Measurements from ENCODE around the gene SF3A2.
A peak's percentile ranks its signal among the peaks of the same experiment; 100 is the strongest.

The SF3A2 gene

DNA sequence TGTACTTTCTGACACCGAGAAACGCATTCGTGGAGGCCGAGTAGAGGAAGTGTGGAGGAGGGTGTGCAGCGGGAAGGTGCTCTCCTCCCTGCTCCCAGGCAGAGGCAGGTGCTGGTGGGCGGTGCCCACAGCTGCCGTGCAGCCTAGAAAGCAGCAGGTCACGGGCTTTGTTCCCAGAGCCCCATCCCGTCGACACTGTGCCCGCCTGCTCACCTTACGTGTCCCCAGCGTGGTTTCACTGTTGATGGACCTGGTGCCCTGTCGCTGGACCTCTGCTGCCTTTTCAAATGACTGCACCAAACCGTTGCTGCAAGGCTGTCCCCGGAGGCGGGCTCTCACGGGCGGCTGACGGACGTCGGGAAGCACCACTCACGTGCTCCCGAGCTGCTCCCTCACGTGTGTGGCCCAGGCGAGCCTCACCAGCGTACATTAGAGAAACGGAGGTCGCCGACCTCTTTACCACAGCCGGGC is 21.3 kb upstream of the SF3A2 start:
- peak overlapping the region; percentile 8 for H3K27ac Mint-ChIP-seq
- H3K9me3 Mint-ChIP-seq: no peaks in the 10 kb centered on the region
- H3K36me3 Mint-ChIP-seq (ENCODE audit: low read depth): peaks cover 39% of the 10 kb centered on the region
- no peaks in the 10 kb centered on the region for H3K27me3 Mint-ChIP-seq
- ATAC-seq (no peak), DNase-seq (no peak)
- H3K4me3 Mint-ChIP-seq: no peak overlapping the region
- peaks cover 3% of the 10 kb centered on the region for H3K4me1 Mint-ChIP-seq

DNA sequence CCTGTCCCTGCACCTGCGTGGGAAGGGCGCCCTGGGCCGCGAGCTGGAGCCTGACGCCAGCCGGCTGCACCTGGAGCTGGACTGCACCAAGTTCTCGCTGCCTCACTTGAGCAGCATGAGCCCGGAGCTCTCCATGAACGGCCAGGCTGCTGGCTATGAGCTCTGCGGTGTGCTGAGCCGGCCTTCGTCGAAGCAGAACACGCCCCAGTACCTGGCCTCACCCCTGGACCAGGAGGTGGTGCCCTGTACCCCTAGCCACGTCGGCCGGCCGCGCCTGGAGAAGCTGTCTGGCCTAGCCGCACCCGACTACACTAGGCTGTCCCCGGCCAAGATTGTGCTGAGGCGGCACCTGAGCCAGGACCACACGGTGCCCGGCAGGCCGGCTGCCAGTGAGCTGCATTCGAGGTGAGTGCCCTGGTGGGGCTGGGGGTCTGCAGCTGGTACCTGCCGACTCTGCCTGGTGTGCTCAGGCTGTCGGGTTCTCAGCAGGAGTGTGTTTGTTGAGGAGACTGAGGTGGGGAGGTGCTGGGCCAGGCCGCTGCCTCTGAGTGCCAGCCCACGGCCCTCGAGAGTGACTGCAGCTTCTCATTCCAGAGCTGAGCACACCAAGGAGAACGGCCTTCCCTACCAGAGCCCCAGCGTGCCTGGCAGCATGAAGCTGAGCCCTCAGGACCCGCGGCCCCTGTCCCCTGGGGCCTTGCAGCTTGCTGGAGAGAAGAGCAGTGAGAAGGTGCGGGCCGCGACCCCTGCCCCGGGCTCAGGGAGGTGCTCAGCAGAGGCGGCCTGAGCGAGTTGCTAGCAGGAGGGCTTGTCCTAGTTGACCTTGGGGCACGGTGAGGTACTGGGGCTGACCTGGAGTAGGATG is 20.0 kb upstream of the SF3A2 start:
- ATAC-seq: no peak
- DNase-seq: no peak
- Mint-ChIP-seq H3K4me1 (peaks cover 3% of the 10 kb centered on the region), H3K27me3 (no peaks in the 10 kb centered on the region), H3K36me3 (ENCODE audit: low read depth) (peaks cover 40% of the 10 kb centered on the region), H3K27ac (peak overlapping the region; percentile 73), H3K4me3 (no peak overlapping the region), H3K9me3 (no peaks in the 10 kb centered on the region)

DNA sequence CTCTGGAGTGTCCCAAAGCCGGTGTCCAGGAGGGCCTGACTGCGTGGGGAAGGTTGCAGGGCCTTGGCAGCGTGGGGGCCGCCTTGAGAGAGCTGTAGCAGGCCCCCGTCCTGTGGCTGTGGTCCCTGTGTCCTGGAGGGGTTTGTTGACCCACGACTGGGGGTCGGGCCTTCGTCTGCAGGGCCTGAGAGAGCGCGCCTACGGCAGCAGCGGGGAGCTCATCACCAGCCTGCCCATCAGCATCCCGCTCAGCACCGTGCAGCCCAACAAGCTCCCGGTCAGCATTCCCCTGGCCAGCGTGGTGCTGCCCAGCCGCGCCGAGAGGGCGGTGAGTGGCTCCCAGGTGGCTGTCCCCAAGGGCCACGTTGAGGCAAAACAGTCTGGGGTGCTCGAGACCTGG is 19.0 kb upstream of the SF3A2 start:
- H3K36me3 Mint-ChIP-seq (ENCODE audit: low read depth): peaks cover 33% of the 10 kb centered on the region
- H3K27me3 Mint-ChIP-seq: no peaks in the 10 kb centered on the region
- no peak for ATAC-seq
- H3K4me1 Mint-ChIP-seq: peaks cover 3% of the 10 kb centered on the region
- no peak overlapping the region for H3K4me3 Mint-ChIP-seq
- H3K9me3 Mint-ChIP-seq: no peaks in the 10 kb centered on the region
- no peak overlapping the region for H3K27ac Mint-ChIP-seq
- DNase-seq: no peak

DNA sequence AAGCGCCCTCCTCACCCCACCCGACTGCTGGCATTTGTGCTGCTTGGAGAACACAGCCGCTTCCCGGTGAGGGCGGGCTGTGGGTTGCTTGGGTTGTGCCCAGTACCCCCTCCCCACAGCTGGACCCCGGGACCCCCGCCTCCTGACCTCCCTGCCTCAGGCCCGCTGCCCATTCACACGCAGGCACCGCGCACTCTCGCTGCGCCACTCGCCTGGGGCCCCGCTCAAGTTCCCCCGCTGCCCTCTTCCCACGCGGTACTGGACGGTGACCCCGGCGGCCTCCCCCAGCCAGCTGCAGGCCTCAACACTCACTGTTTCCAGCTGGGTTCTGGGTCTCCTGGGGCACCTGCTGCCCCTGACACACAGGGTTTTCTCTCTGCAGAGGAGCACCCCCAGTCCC is 16.9 kb upstream of the SF3A2 start:
- H3K36me3 Mint-ChIP-seq (ENCODE audit: low read depth): peaks cover 38% of the 10 kb centered on the region

DNA sequence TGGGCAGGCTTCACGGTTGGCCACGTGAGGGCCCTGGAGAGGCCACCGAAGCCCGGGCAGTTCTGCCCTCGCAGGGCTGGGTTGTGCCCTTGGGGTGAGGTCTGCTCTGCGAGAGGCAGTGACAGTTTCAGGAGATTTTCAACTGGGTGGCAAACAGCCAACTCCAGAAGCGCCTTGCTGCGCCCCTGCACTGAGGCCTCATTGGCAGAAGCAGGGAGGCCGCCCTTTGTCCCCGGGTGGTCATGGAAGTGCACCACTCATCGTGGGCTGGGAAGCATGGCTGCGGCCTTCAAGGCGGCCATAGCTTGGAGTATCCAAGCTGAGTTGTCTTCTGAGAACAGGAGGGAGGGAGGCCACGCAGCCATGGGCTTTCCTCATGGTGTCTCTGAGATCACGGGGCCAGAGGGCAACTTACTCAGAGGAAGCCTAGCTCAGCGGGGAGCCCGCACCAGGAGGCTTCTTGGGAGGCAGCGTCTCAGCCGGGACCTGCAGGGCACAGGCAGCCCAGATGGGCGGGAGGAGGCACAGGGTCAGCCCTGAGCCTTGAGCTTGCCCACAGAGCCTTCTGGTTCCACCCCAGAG is 15.3 kb upstream of the SF3A2 start:
- ATAC-seq: no peak
- Mint-ChIP-seq H3K27ac (peak overlapping the region; percentile 54), H3K4me3 (no peak overlapping the region)

More for the DNA sequence above, 16.9 kb upstream of the SF3A2 start:
- Mint-ChIP-seq H3K9me3 (no peaks in the 10 kb centered on the region), H3K27ac (no peak overlapping the region), H3K27me3 (no peaks in the 10 kb centered on the region), H3K4me1 (peaks cover 8% of the 10 kb centered on the region), H3K4me3 (no peak overlapping the region)
- DNase-seq: no peak
- ATAC-seq: no peak

DNA sequence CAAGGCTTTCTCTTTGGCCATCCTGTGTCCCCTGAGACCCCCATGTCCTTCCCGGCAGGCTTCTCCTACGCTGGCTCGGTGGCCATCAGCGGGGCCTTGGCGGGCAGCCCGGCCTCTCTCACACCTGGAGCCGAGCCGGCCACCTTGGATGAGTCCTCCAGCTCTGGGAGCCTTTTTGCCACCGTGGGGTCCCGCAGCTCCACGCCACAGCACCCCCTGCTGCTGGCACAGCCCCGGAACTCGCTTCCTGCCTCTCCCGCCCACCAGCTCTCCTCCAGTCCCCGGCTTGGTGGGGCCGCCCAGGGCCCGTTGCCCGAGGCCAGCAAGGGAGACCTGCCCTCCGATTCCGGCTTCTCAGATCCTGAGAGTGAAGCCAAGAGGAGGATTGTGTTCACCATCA is 14.7 kb upstream of the SF3A2 start:
- Mint-ChIP-seq H3K27me3 (no peaks in the 10 kb centered on the region), H3K4me1 (peaks cover 9% of the 10 kb centered on the region), H3K9me3 (no peaks in the 10 kb centered on the region), H3K4me3 (no peak overlapping the region), H3K36me3 (ENCODE audit: low read depth) (peaks cover 34% of the 10 kb centered on the region), H3K27ac (no peak overlapping the region)
- ATAC-seq (no peak), DNase-seq (no peak)

More for the DNA sequence above, 15.3 kb upstream of the SF3A2 start:
- no peaks in the 10 kb centered on the region for H3K27me3 Mint-ChIP-seq
- peaks cover 9% of the 10 kb centered on the region for H3K4me1 Mint-ChIP-seq
- no peak for DNase-seq
- no peaks in the 10 kb centered on the region for H3K9me3 Mint-ChIP-seq
- H3K36me3 Mint-ChIP-seq (ENCODE audit: low read depth): peaks cover 35% of the 10 kb centered on the region

DNA sequence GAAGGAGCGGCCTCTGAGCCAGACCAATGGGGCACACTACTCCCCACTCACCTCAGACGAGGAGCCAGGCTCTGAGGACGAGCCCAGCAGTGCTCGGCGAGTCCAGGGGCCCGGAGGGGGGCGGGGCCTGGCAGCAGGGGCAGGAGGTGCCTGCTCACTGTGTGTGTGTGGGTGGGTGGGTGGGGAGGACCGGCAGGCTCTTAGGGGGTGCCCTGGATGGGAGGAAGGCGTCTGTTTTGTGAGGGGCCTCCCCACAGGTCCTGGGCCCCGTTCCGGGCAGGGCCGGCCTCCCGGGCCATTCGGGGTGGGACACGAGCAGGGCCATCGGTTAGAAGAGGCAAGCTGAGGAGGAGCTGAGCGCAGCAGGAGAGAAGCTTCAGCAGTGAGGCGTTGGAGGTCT is 13.2 kb upstream of the SF3A2 start:
- no peak overlapping the region for H3K4me3 Mint-ChIP-seq
- no peaks in the 10 kb centered on the region for H3K9me3 Mint-ChIP-seq
- H3K27me3 Mint-ChIP-seq: no peaks in the 10 kb centered on the region
- peaks cover 32% of the 10 kb centered on the region for H3K36me3 Mint-ChIP-seq (ENCODE audit: low read depth)
- ATAC-seq (no peak), DNase-seq (no peak)
- peak overlapping the region; percentile 42 for H3K27ac Mint-ChIP-seq
- H3K4me1 Mint-ChIP-seq: peaks cover 9% of the 10 kb centered on the region

DNA sequence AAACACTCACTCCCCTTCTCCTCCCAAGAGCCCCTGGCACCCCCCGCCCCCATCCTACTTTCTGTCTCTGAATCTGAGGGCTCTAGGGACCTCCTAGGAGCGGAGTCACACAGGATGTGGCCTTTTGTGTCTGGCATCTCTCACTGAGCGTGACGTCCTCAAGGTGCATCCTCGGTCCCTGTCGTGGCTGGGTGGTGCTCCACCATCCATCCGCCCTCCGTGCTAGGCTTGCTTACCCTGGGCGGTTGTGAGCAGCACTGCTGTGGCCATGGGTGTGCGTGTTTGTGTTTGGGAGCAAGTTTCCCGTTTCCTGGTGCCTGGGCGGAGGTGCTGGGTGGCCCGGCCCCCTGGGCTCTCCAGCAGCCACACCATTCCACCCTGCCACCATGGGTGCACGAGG is 12.7 kb upstream of the SF3A2 start:
- Mint-ChIP-seq H3K4me3 (no peak overlapping the region), H3K36me3 (ENCODE audit: low read depth) (peaks cover 34% of the 10 kb centered on the region), H3K4me1 (peaks cover 9% of the 10 kb centered on the region)

DNA sequence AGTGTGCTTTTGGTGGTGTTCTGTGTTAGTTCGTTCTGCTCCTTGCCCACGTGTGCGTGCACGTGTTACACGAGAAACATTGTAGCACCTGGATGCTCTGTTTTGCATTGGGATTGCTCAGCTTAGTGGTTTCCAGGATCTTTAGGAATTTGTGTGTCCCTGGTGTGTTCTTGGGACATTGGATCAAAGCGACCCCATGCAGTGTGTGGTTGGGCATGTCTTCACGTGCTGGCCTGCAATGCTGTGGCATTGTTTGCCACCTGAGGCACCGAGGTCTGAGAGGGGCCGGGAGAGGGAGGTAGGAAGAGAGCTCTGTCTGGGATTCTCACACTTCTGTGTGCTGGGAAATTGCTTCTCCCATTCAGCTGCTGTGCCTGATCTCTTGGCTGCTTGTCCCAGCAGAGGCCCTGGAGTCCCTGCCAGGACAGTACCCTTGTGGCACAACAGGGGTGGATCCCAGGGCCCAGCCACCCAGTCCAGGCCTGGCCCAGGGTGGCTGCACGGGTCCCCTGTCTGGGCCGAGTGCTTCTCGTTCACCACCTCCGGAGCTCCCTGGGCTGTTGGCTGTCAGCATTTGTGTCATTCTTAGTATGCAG is 11.8 kb upstream of the SF3A2 start:
- no peak overlapping the region for H3K4me3 Mint-ChIP-seq
- H3K36me3 Mint-ChIP-seq (ENCODE audit: low read depth): peaks cover 33% of the 10 kb centered on the region
- H3K27ac Mint-ChIP-seq: peak overlapping the region; percentile 16
- ATAC-seq (no peak), DNase-seq (no peak)
- no peaks in the 10 kb centered on the region for H3K9me3 Mint-ChIP-seq
- H3K27me3 Mint-ChIP-seq: no peaks in the 10 kb centered on the region
- peaks cover 9% of the 10 kb centered on the region for H3K4me1 Mint-ChIP-seq

More for the DNA sequence above, 12.7 kb upstream of the SF3A2 start:
- Mint-ChIP-seq H3K9me3 (no peaks in the 10 kb centered on the region), H3K27me3 (no peaks in the 10 kb centered on the region), H3K27ac (peak overlapping the region; percentile 42)
- ATAC-seq (peak; percentile 41), DNase-seq (no peak)

DNA sequence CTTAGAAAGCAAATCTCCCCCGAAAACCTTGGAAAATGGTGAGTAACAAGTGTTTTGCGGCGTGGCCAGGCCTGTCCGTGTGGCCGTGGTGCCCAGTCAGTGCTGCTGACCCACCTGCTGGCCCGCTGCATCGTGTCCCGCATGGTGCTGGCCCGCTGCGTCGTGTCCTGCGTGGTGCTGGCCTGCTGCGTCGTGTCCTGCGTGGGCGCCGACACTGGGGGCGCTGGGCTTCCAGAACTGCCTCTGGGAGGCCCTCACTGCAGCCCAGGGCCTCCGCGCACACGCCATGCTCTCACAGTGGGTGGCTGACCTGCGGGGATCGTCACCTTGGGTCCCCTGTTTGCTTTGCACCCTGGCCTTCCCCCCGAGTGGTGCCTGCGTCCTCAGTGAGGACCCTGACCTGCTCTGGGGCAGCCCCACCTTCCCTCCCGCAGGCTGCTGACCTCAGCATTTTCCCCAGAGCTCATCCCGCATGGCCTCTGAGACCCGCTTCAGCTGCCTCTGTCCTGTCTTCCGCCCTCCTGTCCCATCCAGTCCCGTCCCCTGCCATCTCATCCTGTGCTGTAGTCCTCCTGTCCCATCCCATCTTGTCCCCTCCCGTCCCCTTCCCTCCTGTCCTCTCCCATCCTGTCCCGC is 11.1 kb upstream of the SF3A2 start:
- DNase-seq (no peak), ATAC-seq (no peak)
- Mint-ChIP-seq H3K4me1 (peaks cover 9% of the 10 kb centered on the region), H3K36me3 (ENCODE audit: low read depth) (peaks cover 28% of the 10 kb centered on the region), H3K27ac (no peak overlapping the region), H3K4me3 (no peak overlapping the region), H3K9me3 (no peaks in the 10 kb centered on the region), H3K27me3 (no peaks in the 10 kb centered on the region)

DNA sequence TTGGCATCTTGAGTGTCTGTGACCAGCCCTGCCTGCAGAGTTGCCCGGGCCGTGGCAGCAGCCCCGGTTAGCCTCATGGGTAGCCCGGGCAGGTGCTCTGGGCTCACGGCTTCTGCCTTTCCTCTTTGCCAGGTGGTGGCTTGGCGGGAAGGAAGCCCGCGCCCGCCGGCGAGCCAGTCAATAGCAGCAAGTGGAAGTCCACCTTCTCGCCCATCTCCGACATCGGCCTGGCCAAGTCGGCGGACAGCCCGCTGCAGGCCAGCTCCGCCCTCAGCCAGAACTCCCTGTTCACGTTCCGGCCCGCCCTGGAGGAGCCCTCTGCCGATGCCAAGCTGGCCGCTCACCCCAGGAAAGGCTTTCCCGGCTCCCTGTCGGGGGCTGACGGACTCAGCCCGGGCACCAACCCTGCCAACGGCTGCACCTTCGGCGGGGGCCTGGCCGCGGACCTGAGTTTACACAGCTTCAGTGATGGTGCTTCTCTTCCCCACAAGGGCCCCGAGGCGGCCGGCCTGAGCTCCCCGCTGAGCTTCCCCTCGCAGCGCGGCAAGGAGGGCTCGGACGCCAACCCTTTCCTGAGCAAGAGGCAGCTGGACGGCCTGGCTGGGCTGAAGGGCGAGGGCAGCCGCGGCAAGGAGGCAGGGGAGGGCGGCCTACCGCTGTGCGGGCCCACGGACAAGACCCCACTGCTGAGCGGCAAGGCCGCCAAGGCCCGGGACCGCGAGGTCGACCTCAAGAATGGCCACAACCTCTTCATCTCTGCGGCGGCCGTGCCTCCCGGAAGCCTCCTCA is 10.4 kb upstream of the SF3A2 start:
- DNase-seq (no peak), ATAC-seq (no peak)
- H3K27me3 Mint-ChIP-seq: no peaks in the 10 kb centered on the region
- H3K4me1 Mint-ChIP-seq: peaks cover 9% of the 10 kb centered on the region
- H3K9me3 Mint-ChIP-seq: no peaks in the 10 kb centered on the region
- peaks cover 24% of the 10 kb centered on the region for H3K36me3 Mint-ChIP-seq (ENCODE audit: low read depth)
- H3K4me3 Mint-ChIP-seq: no peak overlapping the region
- no peak overlapping the region for H3K27ac Mint-ChIP-seq

DNA sequence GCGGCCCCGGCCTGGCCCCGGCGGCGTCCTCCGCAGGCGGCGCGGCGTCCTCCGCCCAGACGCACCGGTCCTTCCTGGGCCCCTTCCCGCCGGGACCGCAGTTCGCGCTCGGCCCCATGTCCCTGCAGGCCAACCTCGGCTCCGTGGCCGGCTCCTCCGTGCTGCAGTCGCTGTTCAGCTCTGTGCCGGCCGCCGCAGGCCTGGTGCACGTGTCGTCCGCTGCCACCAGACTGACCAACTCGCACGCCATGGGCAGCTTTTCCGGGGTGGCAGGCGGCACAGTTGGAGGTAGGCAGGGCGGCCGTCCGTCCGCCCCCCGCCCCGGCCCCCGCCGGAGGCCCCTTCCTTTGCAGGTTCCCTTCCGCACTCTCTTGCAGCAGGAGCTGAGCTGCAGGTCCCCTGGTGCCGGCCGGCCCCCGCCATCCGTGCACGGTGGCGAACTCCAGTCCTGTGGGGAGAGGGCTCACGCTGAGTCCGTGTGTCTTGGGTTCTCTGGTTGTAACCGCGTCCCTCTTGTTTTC is 9.7 kb upstream of the SF3A2 start:
- H3K4me1 Mint-ChIP-seq: peaks cover 9% of the 10 kb centered on the region
- no peaks in the 10 kb centered on the region for H3K9me3 Mint-ChIP-seq
- H3K27ac Mint-ChIP-seq: no peak overlapping the region
- ATAC-seq (no peak), DNase-seq (no peak)
- H3K36me3 Mint-ChIP-seq (ENCODE audit: low read depth): peaks cover 27% of the 10 kb centered on the region
- H3K27me3 Mint-ChIP-seq: no peaks in the 10 kb centered on the region
- no peak overlapping the region for H3K4me3 Mint-ChIP-seq

DNA sequence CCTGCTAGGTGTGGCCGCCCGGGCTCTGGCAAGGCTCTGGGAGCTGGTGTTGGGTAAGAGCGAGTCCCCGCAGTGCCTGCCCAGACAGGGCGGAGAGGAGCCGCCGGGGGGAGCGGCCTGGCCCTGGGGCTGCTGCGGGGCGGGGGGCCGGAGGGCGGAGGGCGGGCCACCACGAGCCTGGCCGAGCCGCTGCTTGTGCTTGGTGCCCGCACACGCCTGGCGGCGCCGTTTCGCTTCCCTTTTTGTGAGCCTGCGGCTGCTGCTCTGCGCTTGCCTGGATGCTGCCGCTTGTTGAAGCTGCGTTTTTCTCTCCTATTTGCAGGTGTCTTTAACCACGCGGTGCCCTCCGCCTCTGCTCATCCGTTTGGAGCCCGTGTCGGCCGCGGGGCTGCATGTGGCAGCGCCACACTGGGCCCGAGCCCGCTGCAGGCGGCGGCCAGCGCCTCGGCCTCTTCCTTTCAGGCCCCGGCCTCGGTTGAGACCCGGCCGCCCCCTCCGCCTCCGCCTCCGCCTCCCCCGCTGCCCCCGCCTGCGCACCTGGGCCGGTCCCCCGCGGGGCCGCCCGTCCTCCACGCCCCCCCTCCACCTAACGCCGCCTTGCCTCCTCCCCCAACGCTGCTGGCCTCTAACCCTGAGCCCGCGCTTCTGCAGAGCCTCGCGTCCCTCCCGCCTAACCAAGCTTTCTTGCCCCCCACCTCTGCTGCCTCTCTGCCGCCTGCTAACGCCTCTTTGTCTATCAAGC is 9.0 kb upstream of the SF3A2 start:
- no peak for ATAC-seq
- Mint-ChIP-seq H3K27ac (no peak overlapping the region), H3K9me3 (no peaks in the 10 kb centered on the region), H3K4me3 (no peak overlapping the region), H3K36me3 (ENCODE audit: low read depth) (peaks cover 29% of the 10 kb centered on the region), H3K27me3 (no peaks in the 10 kb centered on the region), H3K4me1 (peaks cover 9% of the 10 kb centered on the region)
- DNase-seq: no peak

All from activated naive CD8-positive, alpha-beta T cell treated with anti-CD3 and anti-CD28 coated beads, Interleukin-2, amount 50 U/mL, for 24 hours (primary cell).